ENCODE measurements around the gene LCLAT1. TPM values are rescaled to one million over a fixed set of nuclear protein-coding genes. Genes with fewer than 3 reads are reported as not detected.

The LCLAT1 gene
- 17.1 to 24.9 TPM (median 20.9 TPM) in 5 replicates for total RNA-seq (2022; extraction: Qiagen RNA extraction; ENCODE audit: low read depth)

GRCh38 chr2:30447149-30448045 is at the start of gene LCLAT1:
TSS of gene LCLAT1 (plus strand) at chr2:30447246. CDS start at chr2:30525591, 78,345 bp downstream.

Other genes with a start within 250 kb of the LCLAT1 start
- 125 to 213 TPM (median 159 TPM) in 5 replicates for gene LBH, start 215.7 kb upstream of the LCLAT1 start, total RNA-seq (2022; extraction: Qiagen RNA extraction; ENCODE audit: low read depth)